ENCODE results near the gene VWA3B.
"Not testable (repeated sequence)": the region's sequence is repeated elsewhere in the genome, so short reads cannot be mapped to it uniquely, and the experiment has no call there.

VWA3B gene

DNA sequence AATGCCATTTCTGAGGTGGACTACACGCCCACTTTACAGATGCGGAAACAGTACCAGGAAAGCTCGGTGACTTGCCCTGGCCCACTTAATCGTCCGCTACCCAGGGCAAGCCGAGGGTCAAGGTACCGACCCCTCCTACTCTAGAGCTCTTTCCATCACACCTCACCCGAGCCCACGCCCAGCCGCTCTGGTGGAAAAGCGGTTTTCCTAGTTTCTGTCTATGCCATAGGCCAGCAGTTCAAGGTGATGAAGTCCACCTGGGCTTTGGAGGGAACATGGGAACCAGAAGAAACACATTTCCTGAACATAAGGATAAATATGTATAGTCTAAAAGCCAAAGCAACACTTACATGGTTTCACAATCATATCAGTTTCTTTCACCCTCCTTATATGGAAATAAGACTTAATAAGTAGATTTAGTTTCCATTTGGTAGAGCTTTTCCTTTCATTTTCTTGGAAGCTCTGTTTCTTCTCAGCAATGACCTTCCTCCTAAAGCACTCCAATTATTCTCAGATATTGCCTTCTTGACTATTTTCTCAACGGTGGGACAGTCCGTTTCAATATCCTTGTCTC, 567 bp downstream of the VWA3B start:
- no peak for DNase-seq

DNA sequence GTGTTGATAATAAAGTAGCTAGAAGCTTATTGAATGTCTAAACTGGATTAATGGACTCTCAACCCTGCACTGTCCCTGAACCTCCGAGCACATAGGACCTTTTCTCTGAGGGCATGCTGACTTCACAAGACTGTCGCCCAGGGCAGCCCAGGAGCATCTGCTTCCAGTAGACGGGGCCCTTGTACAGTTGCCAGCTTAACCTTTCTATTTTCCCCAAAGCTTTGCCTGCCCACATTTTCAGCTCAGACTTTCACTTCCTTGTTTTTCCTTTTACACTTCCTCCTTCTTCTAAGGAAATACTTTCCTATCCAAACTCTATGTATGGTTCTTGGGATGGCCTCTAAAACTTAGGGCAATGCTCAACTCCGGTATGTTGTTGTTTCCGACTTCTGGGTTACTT, 1.3 kb downstream of the VWA3B start:
- DNase-seq: no peak

DNA sequence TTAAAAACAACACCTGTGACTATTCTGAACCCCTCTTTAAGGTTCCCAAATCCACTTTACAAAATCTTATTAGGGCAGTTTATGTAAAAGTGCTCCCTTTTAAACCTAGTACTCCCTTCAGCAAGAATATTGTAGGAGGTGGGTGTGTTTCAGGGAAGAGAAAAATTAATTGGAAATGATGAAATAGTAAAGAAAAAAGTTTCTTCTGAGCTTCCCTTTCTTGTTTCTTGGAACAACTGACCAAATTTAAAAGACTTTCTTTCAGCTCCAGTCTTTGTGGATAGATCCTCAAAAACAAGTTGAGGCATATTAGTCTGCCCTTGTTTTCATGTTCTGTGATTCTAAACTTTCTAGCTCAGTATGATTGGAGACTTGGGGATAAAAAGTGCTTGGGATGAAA, 3.0 kb downstream of the VWA3B start:
- DNase-seq: no peak

DNA sequence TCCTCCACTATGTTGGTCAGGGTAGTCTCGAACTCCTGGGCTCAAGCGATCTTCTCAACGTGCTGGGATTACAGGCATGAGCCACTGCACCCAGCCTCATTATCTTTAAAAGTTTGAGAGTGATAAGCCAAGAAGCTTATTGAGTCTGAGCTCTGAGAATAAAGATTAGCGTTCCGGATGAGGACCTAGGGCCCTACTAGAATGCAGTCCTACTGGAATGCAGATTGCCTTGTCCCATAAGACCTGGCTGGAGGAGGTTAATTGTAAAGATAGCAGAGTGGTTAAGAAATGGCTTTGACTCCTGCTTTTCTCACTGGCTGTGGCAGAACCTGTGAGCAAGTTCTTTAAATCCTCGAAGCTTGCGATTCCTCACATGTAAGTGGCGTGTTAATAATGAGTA, 4.0 kb downstream of the VWA3B start:
- DNase-seq: no peak

DNA sequence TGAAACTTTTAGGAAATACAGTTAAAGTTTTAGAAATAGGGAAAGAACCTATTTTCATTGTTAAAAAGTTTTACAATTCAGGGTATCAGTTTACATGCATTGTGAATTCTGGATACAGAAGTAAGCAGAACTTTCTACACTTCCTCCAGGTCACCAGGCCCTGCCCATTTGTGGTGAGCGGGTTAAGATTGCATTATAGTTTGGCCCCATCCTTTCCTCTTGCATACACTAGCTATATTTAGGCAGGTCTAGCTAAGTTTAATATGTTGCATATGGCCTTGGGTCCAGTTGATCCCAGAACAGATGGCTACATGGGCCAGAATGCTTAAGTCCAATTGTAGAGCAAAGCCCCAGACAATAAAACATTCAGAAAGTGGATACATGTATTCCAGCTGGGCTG, 4.8 kb downstream of the VWA3B start:
- DNase-seq: no peak

DNA sequence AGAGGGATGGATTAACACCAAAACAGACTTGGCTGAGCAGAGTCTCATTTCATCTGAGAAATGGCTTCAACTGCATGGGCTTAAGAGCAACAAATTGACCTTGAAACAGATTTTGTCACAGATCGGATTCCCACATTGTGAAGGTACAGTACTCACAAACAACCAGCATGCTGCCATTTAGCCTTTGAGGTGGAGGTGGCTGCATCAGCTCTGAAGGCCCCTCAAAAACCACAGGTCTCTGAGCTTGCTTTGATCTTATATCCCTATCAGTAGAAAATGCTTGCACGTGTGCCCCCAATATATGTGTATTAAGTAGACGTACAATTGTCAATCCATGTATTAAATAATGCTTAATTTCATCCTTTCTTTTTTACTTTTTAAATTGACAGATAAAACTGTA, 6.2 kb downstream of the VWA3B start:
- DNase-seq: no peak

DNA sequence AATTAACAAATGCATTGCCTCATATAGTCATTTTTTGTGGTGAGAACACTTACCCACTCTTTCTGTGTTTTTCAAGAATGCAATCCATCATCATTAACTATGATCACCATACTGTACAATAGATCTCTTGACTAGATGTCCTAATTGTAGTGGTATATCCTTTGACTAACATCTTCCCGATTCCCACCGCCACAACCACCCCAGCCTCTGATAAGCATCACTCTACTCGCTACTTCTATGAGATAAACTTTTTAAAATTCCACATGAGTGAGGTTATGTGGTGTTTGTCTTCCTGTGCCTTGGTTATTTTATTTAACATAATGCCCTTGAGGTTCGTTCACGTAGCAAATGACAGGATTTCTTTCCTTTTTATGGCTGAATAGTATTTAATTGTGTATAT, 6.6 kb downstream of the VWA3B start:
- no peak for DNase-seq

DNA sequence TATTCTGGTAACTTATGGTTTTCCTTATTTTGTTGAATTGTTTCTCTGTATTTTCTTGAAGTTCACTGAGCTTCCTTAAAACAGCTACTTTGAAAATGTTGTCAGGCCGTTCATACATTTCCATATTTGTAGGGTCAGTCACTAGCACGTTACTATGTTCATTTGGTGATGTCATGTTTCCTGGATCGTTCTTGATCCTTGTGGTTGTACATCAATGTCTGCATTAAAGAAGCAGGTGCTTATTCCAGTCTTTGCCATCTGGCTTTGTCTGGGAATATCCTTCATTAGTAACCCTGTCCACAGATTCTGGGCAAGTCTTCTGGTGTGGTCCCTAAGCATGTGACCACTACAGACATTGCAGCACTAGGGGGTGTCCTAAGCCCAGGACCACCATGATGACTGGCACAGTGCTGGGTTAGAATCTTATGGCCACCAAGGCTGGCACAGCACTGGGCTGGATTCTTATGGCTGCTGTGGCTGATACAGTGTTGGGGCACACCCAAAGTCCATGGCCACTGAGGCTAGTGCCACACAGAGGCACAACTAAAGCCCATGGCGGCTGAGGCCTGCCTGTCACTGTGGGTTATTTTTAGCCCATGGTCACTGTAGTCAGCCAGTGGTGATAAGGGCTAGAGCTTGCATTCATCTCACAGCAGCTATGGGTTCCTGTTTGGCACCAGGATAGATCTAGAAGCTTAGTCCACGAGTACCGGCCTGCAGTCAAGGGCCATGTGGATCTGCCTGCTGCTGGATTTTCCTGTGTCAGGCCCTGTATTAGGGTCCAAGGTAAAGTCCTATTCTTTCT, 13.2 kb downstream of the VWA3B start:
- no peak for DNase-seq

DNA sequence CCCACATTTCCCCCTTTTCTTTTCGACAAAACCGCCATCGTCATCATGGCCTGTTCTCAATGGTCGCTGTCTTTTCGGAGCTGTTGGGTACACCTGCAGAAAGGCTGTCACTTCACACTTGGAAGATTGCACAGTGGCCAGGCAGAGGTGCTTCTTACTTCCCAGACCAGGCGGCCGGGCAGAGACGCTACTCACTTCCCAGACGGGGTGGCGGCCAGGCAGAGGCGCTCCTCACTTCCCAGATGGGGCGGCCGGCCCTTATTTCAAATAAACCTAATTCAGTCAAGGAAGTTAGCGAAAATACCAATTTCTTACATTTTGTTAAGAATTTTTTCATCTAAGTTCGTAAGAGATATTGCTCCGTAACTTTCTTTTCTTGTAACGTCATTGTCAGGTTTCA, 15.3 kb downstream of the VWA3B start:
- DNase-seq: not testable (repeated sequence)

DNA sequence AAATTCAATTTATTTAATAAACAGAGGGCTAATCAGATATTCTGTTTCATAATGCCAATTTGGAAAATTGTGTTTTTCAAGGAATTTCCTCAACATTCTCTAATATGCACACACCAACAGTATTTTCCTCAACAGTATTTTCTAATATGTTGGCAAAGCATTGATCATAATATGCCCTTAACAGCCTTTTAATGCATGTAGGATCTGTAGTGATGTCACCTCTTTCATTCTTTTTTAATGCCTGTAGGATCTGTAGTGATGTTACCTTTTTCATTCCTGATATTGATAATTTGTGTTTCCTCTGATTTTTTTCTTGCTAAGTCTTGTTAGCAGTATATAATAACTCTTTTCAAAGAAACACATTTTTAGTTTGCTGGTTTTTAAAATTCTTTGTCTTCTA, 15.9 kb downstream of the VWA3B start:
- DNase-seq: no peak

DNA sequence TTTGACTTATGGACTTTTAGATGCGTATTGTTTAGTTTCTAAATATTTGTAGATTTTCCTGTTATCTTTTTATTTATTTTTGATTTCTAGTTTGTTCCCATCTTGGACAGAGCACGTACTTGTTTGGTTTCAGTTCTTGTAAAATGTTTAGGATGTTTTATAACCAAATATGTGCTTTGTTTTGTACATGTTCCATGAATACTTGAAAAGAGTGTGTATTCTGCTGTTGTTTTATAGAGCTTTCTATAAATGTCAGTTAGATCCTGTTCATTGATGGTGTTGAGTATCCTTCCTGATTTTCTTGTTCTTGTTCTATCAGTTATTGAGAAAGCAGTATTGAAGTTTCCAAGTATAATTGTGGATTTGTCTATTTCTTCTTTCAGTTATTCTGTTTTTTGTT, 21.1 kb downstream of the VWA3B start:
- DNase-seq: no peak

DNA sequence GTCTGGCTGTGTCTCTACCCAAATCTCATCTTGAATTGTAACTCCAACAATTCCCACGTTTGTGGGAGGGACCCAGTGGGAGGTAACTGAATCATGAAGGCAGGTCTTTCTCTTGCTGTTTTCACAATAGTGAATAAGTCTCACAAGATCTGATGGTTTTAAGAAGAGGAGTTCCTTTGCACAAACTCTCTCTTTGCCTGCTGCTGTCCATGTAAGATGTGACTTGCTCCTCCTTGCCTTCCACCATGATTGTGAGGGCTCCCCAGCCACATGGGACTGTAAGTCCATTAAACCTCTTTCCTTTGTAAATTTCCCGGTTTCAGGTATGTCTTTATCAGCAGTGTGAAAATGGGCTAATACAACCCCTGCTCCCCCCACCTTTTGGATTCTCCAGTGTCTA, 23.8 kb downstream of the VWA3B start:
- no peak for DNase-seq

DNA sequence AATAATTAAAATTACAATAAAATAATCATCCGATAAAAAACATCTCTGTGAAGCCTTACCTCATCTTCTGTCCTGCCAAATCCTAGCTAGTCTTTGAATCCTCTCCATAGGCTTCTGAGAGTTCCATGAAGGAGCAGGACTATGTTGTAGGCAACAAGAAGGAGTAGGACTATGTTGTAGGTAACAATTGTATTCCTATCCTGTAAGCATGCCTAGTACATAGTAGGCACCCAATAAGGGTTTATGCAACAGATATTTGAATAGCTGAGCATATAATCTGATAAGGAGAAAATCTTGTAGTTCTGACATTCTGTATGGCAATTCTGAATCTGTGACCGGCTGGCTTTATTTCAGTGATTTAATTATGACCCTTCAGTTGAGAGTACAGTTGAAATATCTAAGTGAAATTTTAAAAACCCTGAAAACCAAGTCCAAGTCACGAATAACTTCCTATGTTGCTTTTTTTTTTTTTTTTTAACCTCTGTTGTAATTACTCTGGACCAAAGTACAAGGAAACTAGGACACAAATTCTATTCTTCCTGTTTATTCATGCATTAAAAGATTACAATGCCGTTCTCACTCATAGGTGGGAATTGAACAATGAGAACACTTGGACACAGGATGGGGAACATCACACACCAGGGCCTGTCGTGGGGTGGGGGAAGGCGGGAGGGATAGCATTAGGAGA, 27.8 kb downstream of the VWA3B start:
- no peak for DNase-seq

DNA sequence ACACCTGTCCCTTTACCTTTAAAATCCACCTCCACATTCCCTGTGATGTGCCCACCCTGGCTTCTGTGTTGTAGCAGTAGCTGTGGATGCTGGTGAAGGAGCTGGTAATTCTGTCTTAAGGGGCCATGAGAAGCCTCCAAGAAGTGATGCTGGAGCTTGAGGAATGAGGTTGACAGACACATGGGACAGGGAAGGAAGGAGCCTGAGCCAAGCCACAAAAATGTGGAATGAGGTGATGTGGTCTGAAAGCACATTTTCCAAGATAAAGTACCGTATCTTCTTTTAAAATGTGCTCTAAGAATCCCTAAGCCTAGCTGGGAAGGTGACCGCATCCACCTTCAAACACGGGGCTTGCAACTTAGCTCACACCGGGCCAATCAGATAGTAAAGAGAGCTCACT, 31.2 kb downstream of the VWA3B start:
- DNase-seq: no peak

DNA sequence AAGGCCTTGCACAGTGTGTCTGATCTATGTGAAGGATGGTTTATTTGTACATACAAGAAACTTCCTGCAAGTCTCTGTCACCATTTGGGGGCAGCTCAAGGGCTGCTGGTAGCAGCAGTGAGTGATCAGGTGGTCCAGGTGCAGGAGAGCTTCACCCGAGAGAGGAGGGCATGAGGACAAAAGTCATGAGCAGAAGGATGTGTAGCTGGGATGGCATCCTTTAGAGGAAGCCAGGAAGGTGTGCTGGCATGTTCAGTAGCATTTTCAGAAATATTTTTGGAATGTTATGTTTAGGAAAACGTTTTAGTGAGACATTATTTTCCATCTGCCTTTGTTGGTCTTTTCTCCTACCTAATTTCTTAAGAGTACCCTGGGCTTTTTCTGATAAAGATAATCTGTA, 31.9 kb downstream of the VWA3B start:
- DNase-seq: no peak

DNA sequence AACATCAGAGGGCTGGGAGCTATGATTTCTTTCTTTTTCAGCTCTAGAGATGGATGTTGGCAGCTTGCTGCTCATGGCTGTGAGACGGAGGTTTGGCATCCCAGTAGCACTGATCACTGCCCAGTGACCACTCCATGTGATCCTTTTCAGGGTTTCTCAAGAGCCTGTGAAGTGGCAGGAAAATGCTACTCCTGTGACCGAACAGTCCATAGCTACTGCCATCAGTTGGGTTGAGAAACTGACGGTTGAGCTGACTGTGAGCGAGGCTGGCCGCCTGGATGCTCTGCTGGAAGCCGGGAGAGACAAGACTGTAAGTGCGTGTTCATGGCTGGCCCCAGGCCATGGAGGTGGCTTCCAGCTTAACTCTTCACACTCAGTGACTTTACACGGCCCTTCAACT, 34.2 kb downstream of the VWA3B start:
- DNase-seq: no peak

DNA sequence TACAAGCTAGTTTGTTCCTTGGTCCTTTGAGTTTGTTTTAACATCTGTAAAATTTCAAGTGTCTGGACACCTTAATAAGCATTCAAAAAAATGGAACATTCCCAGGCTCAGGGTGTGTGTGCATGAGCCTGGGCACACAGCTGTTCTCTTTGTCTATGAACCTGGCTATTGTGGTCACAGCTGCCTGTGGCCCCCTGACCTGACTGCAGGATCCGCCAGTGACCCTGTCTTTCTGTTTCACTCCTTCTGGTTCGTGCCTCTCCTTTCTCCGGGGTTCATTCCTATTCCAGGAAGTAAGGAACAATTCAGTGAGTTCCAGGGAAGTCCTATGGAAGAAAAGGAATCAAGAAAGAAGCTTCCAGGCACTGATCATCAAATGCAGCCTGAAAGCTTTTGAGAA, 35.6 kb downstream of the VWA3B start:
- DNase-seq: no peak

DNA sequence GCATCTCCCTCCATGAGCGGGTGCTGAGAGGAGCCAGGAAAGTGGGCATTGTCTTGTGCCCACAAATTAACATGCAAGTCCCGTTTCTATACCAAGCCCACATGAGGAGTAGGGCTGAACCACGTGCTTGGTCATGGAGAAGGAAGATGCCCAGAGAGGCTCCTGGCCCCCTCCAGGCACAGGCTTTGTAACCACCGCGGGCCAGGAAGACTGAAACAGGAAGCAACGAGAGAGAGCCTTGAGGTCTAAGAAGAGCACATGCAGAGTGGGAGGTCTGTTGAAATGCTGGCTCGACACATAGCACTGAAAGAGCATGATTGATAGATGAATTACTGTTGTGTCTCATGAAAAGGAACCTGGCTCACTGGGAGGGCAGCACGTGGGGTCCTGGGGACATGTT, 36.3 kb downstream of the VWA3B start:
- no peak for DNase-seq

DNA sequence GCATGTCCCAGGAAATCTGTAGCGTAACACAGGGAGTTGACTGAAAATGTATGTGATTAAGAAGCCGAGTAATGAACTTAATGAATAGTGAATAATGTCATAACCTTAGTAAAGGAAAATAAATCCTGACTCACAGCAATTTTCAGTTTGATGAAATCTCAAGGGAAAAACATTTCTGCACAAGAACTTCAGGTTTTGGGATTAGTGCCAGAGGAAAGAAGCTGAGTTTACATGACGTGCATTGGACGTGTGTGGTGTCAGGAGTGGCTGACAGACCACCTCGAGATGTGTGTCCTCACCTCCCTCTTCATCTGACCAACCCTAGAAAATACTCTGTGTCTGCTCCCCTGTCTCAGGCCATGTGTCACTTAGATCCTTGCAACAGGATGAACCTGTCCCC, 39.1 kb downstream of the VWA3B start:
- no peak for DNase-seq

DNA sequence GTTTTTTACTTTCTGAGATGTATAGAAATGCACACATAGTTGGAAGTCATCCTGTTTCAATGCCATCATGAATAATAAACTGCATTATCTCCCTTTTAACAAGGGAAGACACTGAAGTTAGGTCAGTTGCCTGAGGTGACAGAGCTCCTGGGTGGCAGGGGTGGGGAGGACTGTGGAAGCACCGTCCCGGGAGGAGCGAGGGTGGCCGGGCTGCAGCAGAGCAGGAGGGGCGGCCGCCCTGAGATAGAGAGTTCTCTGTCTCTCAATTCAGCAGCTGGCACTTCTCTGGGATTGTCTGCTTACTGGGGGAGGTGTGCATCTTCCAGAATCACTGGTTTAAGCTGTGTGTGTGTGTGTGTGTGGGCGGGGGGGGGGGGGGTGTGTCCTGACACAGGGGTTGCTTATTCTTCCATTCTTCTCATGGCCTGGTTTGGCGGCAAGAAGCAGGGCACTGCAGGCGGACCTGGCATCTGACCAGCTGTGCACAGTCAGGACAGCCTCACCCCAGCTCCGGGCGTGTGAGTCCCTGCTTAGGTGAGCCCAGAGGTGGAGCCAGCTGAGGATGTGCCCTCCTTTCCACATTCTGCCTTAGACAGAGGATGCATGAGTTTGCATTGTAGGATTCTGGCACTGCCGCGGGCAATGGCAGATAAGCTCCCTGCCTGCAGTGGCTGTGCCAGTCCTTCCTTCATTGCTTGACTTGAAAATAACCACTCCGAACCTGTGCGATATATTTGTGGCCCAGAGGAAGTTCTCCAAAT, 40.4 kb downstream of the VWA3B start:
- no peak for DNase-seq

DNA sequence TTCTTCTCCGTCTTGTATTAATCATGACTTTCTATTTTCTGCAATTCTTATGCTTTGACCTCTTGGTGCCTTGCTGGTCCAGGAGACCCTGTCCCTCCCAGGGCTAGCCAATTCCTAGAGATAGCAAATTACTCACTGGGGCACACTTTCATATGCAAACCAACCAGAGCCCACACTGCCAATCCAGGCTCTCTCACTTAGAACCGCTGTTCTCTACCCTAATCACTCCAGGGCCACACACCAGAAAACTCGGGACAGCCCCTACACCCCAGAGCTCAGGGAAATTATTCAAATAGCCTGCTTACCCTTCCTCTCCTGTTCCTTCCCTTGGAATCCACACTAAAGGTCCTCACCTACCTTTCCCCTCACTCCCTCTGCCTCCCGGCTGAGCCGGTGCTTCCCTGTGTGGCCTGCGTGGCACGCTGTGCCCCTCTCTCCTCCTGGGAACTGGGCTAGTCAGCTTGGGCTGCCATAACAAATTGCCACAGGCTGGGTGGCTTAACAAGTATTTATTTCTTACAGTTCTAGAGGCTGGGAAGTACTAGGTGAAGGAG, 41.7 kb downstream of the VWA3B start:
- no peak for DNase-seq

DNA sequence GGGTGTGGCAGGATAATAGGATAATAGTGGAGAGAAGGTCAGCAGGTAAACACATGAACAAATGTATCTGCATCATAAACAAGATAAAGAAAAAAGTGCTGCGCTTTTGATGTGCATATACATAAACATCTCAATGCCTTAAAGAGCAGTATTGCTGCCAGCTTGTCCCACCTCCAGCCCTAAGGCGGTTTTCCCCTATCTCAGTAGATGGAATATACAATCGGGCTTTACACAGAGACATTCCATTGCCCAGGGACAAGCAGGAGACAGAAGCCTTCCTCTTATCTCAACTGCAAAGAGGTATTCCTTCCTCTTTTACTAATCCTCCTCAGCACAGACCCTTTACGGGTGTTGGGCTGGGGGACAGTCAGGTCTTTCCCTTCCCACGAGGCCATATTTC, 43.1 kb downstream of the VWA3B start:
- DNase-seq: not testable (repeated sequence)

Measured in retina (tissue), 1 donor.